GM12801 (cell line): ENCODE data around the gene PIP5K1B.

ENCODE experiments used
- TF ChIP-seq, protein P1 (sequence below): IDR thresholded peaks from one replicate; pipeline ENCODE4 v1.5.1; 2011; ENCODE audit warnings: control low read depth; ENCODE audit not compliant: insufficient read length; ENCODE audit errors: extremely low read depth

The PIP5K1B gene

GRCh38 chr9:69035438-69036308 lies 330.6 kb downstream of the PIP5K1B start, which contains the start of gene FXN:
Gene FXN, plus strand, starts transcription at chr9:69035752. Its CDS starts 31 bp downstream, at chr9:69035783.
- TF ChIP-seq, protein P1, sequence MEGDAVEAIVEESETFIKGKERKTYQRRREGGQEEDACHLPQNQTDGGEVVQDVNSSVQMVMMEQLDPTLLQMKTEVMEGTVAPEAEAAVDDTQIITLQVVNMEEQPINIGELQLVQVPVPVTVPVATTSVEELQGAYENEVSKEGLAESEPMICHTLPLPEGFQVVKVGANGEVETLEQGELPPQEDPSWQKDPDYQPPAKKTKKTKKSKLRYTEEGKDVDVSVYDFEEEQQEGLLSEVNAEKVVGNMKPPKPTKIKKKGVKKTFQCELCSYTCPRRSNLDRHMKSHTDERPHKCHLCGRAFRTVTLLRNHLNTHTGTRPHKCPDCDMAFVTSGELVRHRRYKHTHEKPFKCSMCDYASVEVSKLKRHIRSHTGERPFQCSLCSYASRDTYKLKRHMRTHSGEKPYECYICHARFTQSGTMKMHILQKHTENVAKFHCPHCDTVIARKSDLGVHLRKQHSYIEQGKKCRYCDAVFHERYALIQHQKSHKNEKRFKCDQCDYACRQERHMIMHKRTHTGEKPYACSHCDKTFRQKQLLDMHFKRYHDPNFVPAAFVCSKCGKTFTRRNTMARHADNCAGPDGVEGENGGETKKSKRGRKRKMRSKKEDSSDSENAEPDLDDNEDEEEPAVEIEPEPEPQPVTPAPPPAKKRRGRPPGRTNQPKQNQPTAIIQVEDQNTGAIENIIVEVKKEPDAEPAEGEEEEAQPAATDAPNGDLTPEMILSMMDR = peak; percentile 44

GRCh38 chr9:69036309-69036708 lies 331.3 kb downstream of the PIP5K1B start:
- TF ChIP-seq, protein P1 = no peak

- TF ChIP-seq, protein P1 = no peak
Observed at GRCh38 chr9:69036799-69037198, 331.8 kb downstream of the PIP5K1B start.

DNA sequence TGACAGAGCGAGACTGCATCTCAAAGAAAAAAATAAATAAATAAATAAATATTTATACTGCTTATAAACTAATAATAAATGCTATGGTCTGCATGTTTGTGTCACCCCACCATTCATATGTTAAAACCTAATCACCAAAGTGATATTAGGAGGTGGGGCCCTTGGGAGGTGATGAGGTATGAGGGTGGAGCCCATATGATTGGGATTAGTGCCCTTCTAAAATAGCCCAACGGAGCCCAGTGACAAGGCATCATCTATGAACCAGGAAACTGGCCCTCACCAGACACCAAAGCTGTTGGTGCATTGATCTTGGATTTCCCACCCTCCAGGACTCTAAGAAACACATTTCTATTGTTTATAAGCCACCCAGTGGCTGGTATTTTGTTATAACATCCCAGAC lies 335.6 kb downstream of the PIP5K1B start:
- TF ChIP-seq, protein P1 = no peak

GRCh38 chr9:69044240-69045219 lies 339.5 kb downstream of the PIP5K1B start:
- TF ChIP-seq, protein P1 = no peak

DNA sequence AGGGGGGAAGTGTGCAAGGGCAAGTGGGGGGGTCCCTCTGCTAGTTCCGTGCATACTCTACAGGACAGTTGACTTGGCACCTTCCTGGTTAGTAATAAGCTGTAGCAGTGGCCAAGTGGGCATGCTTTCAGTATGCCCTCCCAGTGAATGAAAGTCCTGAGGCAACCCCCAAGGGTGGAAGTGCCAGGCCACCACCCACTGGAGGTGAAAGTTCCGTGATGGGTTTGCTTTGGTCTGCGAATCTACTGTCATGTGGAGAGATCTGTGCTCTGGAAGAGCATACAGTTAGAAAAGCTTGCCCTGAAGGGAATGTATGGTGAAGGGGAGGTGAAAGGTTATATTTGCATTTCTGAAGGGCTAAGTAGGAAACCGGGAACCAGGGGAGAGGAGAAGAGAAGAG lies 340.8 kb downstream of the PIP5K1B start:
- TF ChIP-seq, protein P1 = no peak

DNA sequence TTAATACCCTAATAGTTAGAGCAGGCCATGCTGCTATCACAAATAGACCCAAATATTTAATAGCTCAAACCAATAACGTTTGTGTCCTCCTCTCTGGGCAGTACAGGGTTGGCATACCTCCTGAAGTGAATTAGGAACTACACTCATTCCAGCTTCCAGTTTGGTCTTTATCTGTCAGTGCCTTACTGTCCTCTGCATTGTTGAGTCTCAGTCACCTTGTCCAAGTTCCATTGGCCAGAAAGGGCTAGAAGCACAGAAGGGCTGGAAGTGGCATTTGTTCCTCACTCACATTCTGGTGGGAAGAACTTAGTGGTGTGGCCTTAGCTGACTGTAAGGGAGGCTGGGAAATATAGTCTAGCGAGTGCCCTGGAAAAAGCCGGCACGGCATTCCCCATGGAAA lies 341.7 kb downstream of the PIP5K1B start:
- TF ChIP-seq, protein P1 = no peak
